SK-N-SH treated with all-trans-retinoic acid at 6 μM for 48 hours (cell line): Measurements from ENCODE around the gene ATP11A.

Experiments
- BACH2 ChIP-seq: fragments of 250-450 bp; sonication (Bioruptor Pico); IDR thresholded peaks from 2 replicates; pipeline ENCODE4 v1.9.0; 2021; ENCODE audit warnings: mild to moderate bottlenecking, borderline replicate concordance
- PPARA ChIP-seq: fragments of 250-450 bp; sonication (Bioruptor Pico); IDR thresholded peaks from 2 replicates; pipeline ENCODE4 v1.5.0; 2020; ENCODE audit warnings: mild to moderate bottlenecking, borderline replicate concordance
- TOX ChIP-seq: fragments of 250-450 bp; sonication (Bioruptor Pico); IDR thresholded peaks from 2 replicates; pipeline ENCODE4 v1.8.0; 2021; ENCODE audit warnings: mild to moderate bottlenecking, moderate library complexity, borderline replicate concordance
- ZNF8 ChIP-seq: fragments of 450-650 bp; formaldehyde crosslinking; IDR thresholded peaks from 2 replicates; pipeline ENCODE4 v1.5.0; 2020; ENCODE audit warnings: mild to moderate bottlenecking, moderate library complexity

DNA sequence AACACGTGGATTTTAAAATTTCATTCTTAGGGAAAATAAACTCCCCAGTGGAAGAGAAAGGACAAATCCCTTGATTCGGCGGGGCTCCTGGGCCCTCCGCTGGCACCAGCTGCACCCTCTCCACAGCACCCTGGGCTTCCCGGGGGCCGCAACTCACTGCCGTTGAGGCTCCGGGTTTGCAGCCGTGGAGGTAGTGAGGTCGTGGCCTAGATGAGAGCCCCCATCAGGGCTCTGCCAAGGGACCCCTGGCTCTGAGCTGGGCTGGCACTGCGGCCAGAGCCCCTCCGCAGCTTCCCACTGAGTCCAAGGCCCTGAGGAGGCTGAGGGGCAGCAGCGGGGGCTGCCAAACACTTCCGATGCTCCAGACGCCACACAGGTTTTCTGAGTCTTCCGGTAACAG is 145.5 kb downstream of the ATP11A start:
- TF ChIP-seq TOX, result no peak
- no peak for TF ChIP-seq PPARA (CRISPR knock-in tag)
- TF ChIP-seq ZNF8 (CRISPR knock-in tag), result no peak
- no peak for TF ChIP-seq BACH2 (CRISPR knock-in tag)
